Large intestine (tissue), 3 donors: ENCODE results near the gene NAT14. TPM values are rescaled to one million over a fixed set of nuclear protein-coding genes. Genes with fewer than 3 reads are reported as not detected.
"Not testable (repeated sequence)": the region's sequence is repeated elsewhere in the genome, so short reads cannot be mapped to it uniquely, and the experiment has no call there.

Experiments used
- DNase-seq, 2 donors: peaks; one replicate each; pipeline versions ENCODE4 v3.0.0 to v3.0.0-alpha.2; 2013
- H3K27ac ChIP-seq: one replicate; pipeline ENCODE4 v1.5.1; 2013; ENCODE audit warnings: low read length
- H3K27me3 ChIP-seq: 2 replicates; pipeline ENCODE4 v1.6.1; 2013; ENCODE audit warnings: low read length; ENCODE audit not compliant: control insufficient read depth, insufficient read depth
- H3K36me3 ChIP-seq: 2 replicates; pipeline ENCODE4 v1.6.1; 2013; ENCODE audit warnings: low read length; ENCODE audit not compliant: control insufficient read depth, insufficient read depth
- H3K4me1 ChIP-seq: one replicate; pipeline ENCODE4 v1.6.1; 2013; ENCODE audit warnings: low read length; ENCODE audit not compliant: control insufficient read depth, insufficient read depth
- H3K4me3 ChIP-seq: one replicate; pipeline ENCODE4 v1.5.1; 2013; ENCODE audit warnings: low read length
- H3K9me3 ChIP-seq: one replicate; pipeline ENCODE4 v1.6.1; 2013; ENCODE audit warnings: mild to moderate bottlenecking, low read depth, low read length, moderate library complexity; ENCODE audit not compliant: control insufficient read depth
- WGBS: methylation state at CpG from one replicate; pipeline ENCODE4 v1.1.5; 2013; ENCODE audit warnings: low lambda C conversion rate; ENCODE audit not compliant: insufficient coverage; 5-methylcytosine and 5-hydroxymethylcytosine counted together
- polyA plus RNA-seq: library from polyadenylated mRNA; unstranded; fragments of 120-200 nt; gene quantifications from one replicate; pipeline ENCODE4 v1.2.1, GENCODE V29; 2013

The NAT14 gene
- polyA plus RNA-seq, 1 donor = 14.0 TPM

GRCh38 chr19:55493645-55494171, 8.7 kb downstream of the NAT14 start:
- Histone ChIP-seq H3K27ac (no peak overlapping the region), H3K4me3 (no peak overlapping the region), H3K36me3 (no peaks in the 10 kb centered on the region), H3K9me3 (peaks cover 3% of the 10 kb centered on the region), H3K27me3 (peaks cover 55% of the 10 kb centered on the region), H3K4me1 (peaks cover 3% of the 10 kb centered on the region)
- whole genome bisulfite sequencing = no CpG with 5 or more reads among the region's 38 CpGs
- no peak for DNase-seq

DNA sequence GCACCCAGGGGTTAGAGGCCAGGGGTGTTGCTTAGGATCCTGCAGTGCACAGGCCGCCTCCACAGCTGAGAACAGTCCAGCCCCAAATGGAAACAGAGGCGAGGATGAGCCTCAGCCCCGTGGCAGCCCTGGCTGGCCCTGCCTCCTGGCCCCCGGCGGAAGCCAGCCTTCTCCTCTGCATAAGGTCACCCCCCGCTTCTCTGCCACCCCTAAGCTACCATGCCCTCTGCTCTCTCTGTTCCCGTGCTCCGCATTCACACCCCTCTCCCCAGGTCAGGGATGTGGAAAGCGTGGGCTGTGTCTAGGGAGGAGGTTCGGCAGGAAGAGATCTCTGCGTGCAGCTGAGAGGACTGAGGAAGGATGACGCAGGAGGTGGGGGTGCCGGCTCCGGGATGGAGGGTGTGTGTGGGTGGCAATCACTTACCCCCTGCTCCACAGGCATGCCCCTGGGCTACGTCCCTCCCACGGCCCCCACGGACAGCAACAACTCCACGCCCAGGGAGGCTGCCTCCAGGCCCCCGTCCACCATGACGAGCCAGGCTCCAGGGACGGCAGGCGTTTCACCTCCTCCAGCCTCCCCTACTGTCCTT, 9.3 kb downstream of the NAT14 start:
- no peak for DNase-seq
- no CpG with 5 or more reads among the region's 22 CpGs for WGBS
- Histone ChIP-seq H3K4me1 (no peaks in the 10 kb centered on the region), H3K27ac (no peak overlapping the region), H3K9me3 (no peaks in the 10 kb centered on the region), H3K4me3 (no peak overlapping the region), H3K27me3 (peaks cover 51% of the 10 kb centered on the region), H3K36me3 (no peaks in the 10 kb centered on the region)

DNA sequence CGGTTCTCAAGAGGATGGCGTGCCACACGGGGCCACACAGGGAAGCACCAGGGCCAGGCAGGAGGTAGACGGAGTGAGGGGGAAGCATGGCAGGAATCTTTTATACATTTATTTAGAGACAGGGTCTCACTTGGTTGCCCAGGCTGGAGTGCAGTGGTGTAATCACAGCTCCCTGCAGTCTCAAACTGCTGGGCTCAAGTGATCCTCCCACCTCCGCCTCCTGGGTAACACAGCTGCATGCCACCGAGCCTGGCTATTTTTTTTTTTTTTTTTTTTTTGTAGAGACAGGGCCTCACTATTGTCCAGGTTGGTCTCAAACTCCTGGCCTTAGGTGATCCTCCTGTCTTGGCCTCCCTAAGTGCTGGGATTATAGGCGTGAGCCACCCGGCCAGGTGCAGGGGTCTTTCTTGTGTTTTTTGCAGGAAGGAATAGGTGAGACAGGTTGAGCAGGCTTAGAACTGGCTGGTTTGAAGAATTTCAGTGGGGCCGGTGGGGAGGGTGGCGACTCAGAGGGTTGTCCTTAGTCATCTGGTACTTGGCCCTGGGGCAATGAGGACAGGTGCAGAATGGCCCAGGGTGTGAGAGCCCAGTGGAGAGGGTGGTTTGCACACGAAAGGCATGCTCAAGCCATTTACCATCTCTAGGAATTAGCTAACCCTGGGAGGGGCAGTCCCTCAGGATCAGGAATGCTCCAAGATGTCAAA, 10.8 kb downstream of the NAT14 start:
- Histone ChIP-seq H3K27ac (no peak overlapping the region), H3K27me3 (peaks cover 38% of the 10 kb centered on the region), H3K4me1 (no peaks in the 10 kb centered on the region), H3K4me3 (no peak overlapping the region), H3K9me3 (no peaks in the 10 kb centered on the region), H3K36me3 (no peaks in the 10 kb centered on the region)
- no peak for DNase-seq
- WGBS = no CpG with 5 or more reads among the region's 11 CpGs

- H3K36me3 ChIP-seq, H3K9me3 ChIP-seq, H3K27ac ChIP-seq, DNase-seq, H3K4me1 ChIP-seq, H3K4me3 ChIP-seq: not testable (repeated sequence)
- WGBS = 0% methylated on average over 1 of the region's 10 CpGs
- peaks cover 32% of the 10 kb centered on the region for H3K27me3 ChIP-seq
Observed at GRCh38 chr19:55496820-55497219, 11.8 kb downstream of the NAT14 start.

GRCh38 chr19:55497763-55498162, 12.8 kb downstream of the NAT14 start:
- no peaks in the 10 kb centered on the region for H3K36me3 ChIP-seq
- no peak for DNase-seq
- H3K9me3 ChIP-seq = no peaks in the 10 kb centered on the region
- H3K4me1 ChIP-seq = no peaks in the 10 kb centered on the region
- no peak overlapping the region for H3K4me3 ChIP-seq
- no CpG with 5 or more reads among the region's 13 CpGs for WGBS
- H3K27me3 ChIP-seq = peaks cover 24% of the 10 kb centered on the region
- no peak overlapping the region for H3K27ac ChIP-seq

GRCh38 chr19:55498246-55498840, 13.4 kb downstream of the NAT14 start:
- Histone ChIP-seq H3K27me3 (peaks cover 21% of the 10 kb centered on the region), H3K4me1 (peaks cover under 1% of the 10 kb centered on the region), H3K36me3 (no peaks in the 10 kb centered on the region), H3K27ac (no peak overlapping the region), H3K4me3 (no peak overlapping the region), H3K9me3 (peaks cover 1% of the 10 kb centered on the region)
- WGBS = no CpG with 5 or more reads among the region's 2 CpGs
- no peak for DNase-seq

DNA sequence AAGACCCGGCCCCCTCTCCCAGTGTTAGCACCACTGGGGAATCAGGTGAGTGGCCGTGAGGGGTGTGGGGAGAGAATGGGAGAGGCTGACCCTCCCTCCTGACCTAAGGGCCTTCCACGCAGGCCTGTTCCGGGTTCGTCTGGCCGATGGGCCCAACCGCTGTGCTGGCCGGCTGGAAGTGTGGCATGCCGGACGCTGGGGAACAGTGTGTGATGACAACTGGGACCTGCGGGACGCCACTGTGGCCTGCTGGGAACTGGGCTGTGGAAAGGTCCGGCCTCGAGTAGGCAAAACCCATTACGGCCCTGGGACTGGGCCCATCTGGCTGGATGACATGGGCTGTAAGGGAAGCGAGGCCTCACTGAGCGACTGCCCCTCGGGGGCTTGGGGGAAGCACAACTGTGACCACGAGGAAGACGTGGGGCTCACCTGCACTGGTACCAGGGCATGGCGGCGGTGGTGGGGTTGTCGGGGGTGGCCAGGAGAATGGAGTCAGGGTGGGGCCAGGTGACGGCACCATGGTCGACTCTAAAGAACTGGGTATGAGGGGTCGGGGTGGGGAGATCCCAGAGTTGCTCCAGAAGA, 15.5 kb downstream of the NAT14 start:
- Histone ChIP-seq H3K9me3 (peaks cover 10% of the 10 kb centered on the region), H3K4me3 (no peak overlapping the region), H3K36me3 (no peaks in the 10 kb centered on the region), H3K4me1 (peaks cover 4% of the 10 kb centered on the region), H3K27ac (no peak overlapping the region), H3K27me3 (peaks cover 10% of the 10 kb centered on the region)
- DNase-seq = no peak
- WGBS = no CpG with 5 or more reads among the region's 26 CpGs

- H3K4me3 ChIP-seq = no peak overlapping the region
- 93% methylated on average over 4 of the region's 9 CpGs for WGBS
- no peak overlapping the region for H3K27ac ChIP-seq
- no peak for DNase-seq
- H3K9me3 ChIP-seq = peaks cover 10% of the 10 kb centered on the region
- H3K36me3 ChIP-seq = no peaks in the 10 kb centered on the region
- peaks cover 3% of the 10 kb centered on the region for H3K27me3 ChIP-seq
- peaks cover 4% of the 10 kb centered on the region for H3K4me1 ChIP-seq
Observed at GRCh38 chr19:55502197-55502952, 17.4 kb downstream of the NAT14 start.

DNA sequence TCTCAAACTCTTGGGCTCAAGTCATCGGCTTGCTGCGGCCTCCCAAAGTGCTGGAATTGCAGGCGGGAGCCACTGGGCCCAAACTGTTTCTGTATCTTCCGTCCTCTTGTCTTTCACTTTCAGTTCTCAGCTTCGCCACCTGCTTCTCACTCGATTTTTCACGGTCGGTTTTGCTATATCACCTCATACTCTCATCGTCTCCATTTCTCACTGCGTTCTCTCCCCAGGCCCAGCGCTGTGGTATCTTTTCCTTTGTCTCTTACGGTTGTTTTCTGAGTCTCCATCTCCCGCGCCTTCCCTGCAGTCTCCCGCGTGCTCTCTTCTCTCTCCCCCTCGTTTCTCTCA, 18.1 kb downstream of the NAT14 start:
- H3K27me3 ChIP-seq = peaks cover 3% of the 10 kb centered on the region
- H3K36me3 ChIP-seq = no peaks in the 10 kb centered on the region
- H3K27ac ChIP-seq = no peak overlapping the region
- peaks cover 4% of the 10 kb centered on the region for H3K4me1 ChIP-seq
- H3K9me3 ChIP-seq = peaks cover 10% of the 10 kb centered on the region
- H3K4me3 ChIP-seq = no peak overlapping the region
- WGBS = 79% methylated on average over 13 of the region's 17 CpGs
- DNase-seq = no peak
